PC-9 (cell line): ENCODE results near the gene LDHAL6A. TPM values are rescaled to one million over a fixed set of nuclear protein-coding genes. Genes with fewer than 3 reads are reported as not detected.

Source experiments
- BruUV-seq: library from RNA; stranded (reverse); fragments of 400-500 nt; replicated peaks from 2 replicates; lab custom pipeline; 2021; lab: Mats Ljungman, UMichigan
- CTCF ChIA-PET: fragments of 300-600 bp; sonication (Branson Sonifier 250); formaldehyde crosslinking; loops from one replicate; lab custom pipeline; 2022; ENCODE audit warnings: antibody characterized with exemption; lab: Charles Lee
- POLR2A ChIA-PET: fragments of 300-600 bp; sonication (Branson Sonifier 250); formaldehyde crosslinking; loops from one replicate; lab custom pipeline; 2022; ENCODE audit warnings: antibody characterized with exemption; ENCODE audit not compliant: unreplicated experiment; lab: Charles Lee
- DNase-seq, 2 experiments: peaks; one replicate each; pipeline versions ENCODE4 v3.0.0 to v3.0.0-alpha.2; 2015 to 2022; ENCODE audit warnings: mixed read lengths in 1 of 2
- H2AFZ ChIP-seq: fragments of 200-600 bp; sonication (generic); 2 replicates; pipeline ENCODE4 v1.8.1; 2017; ENCODE audit warnings: antibody characterized with exemption
- H3F3A ChIP-seq: fragments of 200-600 bp; sonication (generic); 2 replicates; pipeline ENCODE4 v1.8.1; 2017; ENCODE audit warnings: antibody characterized with exemption, mild to moderate bottlenecking, low read depth; ENCODE audit not compliant: insufficient read depth
- H3K27ac ChIP-seq: fragments of 200-600 bp; sonication (generic); 2 replicates; pipeline ENCODE4 v1.6.1; 2016; ENCODE audit warnings: mixed run types
- H3K27me3 ChIP-seq: fragments of 200-600 bp; sonication (generic); 2 replicates; pipeline ENCODE4 v1.6.1; 2016; ENCODE audit warnings: low read depth, mixed run types; ENCODE audit not compliant: insufficient read depth
- H3K36me3 ChIP-seq: fragments of 200-600 bp; sonication (generic); 2 replicates; pipeline ENCODE4 v1.6.1; 2016; ENCODE audit warnings: low read depth, mixed run types
- H3K4me1 ChIP-seq: fragments of 200-600 bp; sonication (generic); replicated peaks from 2 replicates; pipeline ENCODE4 v1.6.1; 2016; ENCODE audit warnings: mixed run types; ENCODE audit not compliant: insufficient read depth
- H3K4me2 ChIP-seq: fragments of 200-600 bp; sonication (generic); 2 replicates; pipeline ENCODE4 v1.6.1; 2017; ENCODE audit warnings: mixed run types
- H3K4me3 ChIP-seq: fragments of 200-600 bp; sonication (generic); 2 replicates; pipeline ENCODE4 v1.6.1; 2016; ENCODE audit warnings: mixed run types
- H3K79me2 ChIP-seq: fragments of 200-600 bp; sonication (generic); 2 replicates; pipeline ENCODE4 v1.6.1; 2017; ENCODE audit warnings: low read depth, mixed run types
- H3K9me2 ChIP-seq: fragments of 200-600 bp; sonication (generic); 2 replicates; pipeline ENCODE4 v1.8.1; 2017; ENCODE audit warnings: mild to moderate bottlenecking; ENCODE audit not compliant: insufficient read depth
- H3K9me3 ChIP-seq: fragments of 200-600 bp; sonication (generic); 2 replicates; pipeline ENCODE4 v1.8.1; 2016; ENCODE audit warnings: low read depth; ENCODE audit not compliant: insufficient read depth
- H4K20me1 ChIP-seq: fragments of 200-600 bp; sonication (generic); 2 replicates; pipeline ENCODE4 v1.8.1; 2017; ENCODE audit not compliant: insufficient read depth
- CTCF ChIP-seq: fragments of 200-600 bp; sonication (generic); conservative IDR thresholded peaks from 2 replicates; pipeline ENCODE4 v1.6.1; 2017; ENCODE audit warnings: mixed run types, antibody characterized with exemption, mild to moderate bottlenecking, moderate library complexity
- EZH2 ChIP-seq: fragments of 200-600 bp; sonication (generic); IDR thresholded peaks from 2 replicates; pipeline ENCODE4 v1.8.0; 2017; ENCODE audit warnings: antibody characterized with exemption, low read depth
- intact Hi-C: fragments of 100-400 bp; cut with micrococcal nuclease; formaldehyde crosslinking; loops from one replicate; pipeline ENCODE4 v1.10.0; 2022; ENCODE audit not compliant: unreplicated experiment
- total RNA-seq: library from RNA; stranded (reverse); gene quantifications from 2 replicates; pipeline ENCODE4 v1.2.3, GENCODE V29; 2021

LDHAL6A gene
- total RNA-seq, 1 experiment from 2014 or later, result not detected

- H3K79me2 ChIP-seq, result no peaks in the 10 kb centered on the region
- no peak for DNase-seq
- TF ChIP-seq EZH2 (no peak), CTCF (no peak)
- peaks cover 28% of the 10 kb centered on the region for H3F3A ChIP-seq
- POLR2A ChIA-PET, result no interaction called here
- no peaks in the 10 kb centered on the region for H4K20me1 ChIP-seq
- H3K9me2 ChIP-seq, result no peaks in the 10 kb centered on the region
- intact Hi-C loops, result no loop called here
- no peaks in the 10 kb centered on the region for H3K27me3 ChIP-seq
- CTCF ChIA-PET, result no interaction called here
- no peak overlapping the region for H3K4me2 ChIP-seq
- no TSS peak for BruUV-seq
- no peak overlapping the region for H3K4me3 ChIP-seq
- no peak overlapping the region for H3K27ac ChIP-seq
- no peaks in the 10 kb centered on the region for H3K9me3 ChIP-seq
- H2AFZ ChIP-seq, result no peak overlapping the region
- peaks cover 42% of the 10 kb centered on the region for H3K4me1 ChIP-seq
- H3K36me3 ChIP-seq, result peaks cover 34% of the 10 kb centered on the region
These were observed 39.6 kb downstream of the LDHAL6A start for GRCh38 chr11:18495271-18495670.

GRCh38 chr11:18495703-18496102, 40.0 kb downstream of the LDHAL6A start:
- POLR2A ChIA-PET, result no interaction called here
- no peak overlapping the region for H2AFZ ChIP-seq
- peaks cover 38% of the 10 kb centered on the region for H3K4me1 ChIP-seq
- peaks cover 37% of the 10 kb centered on the region for H3K36me3 ChIP-seq
- CTCF ChIA-PET, result no interaction called here
- no peaks in the 10 kb centered on the region for H3K9me3 ChIP-seq
- no peaks in the 10 kb centered on the region for H3K9me2 ChIP-seq
- no peaks in the 10 kb centered on the region for H3K27me3 ChIP-seq
- no peak overlapping the region for H3K4me2 ChIP-seq
- no peaks in the 10 kb centered on the region for H3K79me2 ChIP-seq
- H3K4me3 ChIP-seq, result no peak overlapping the region
- H4K20me1 ChIP-seq, result no peaks in the 10 kb centered on the region
- TF ChIP-seq EZH2 (no peak), CTCF (no peak)
- intact Hi-C loops, result no loop called here
- H3F3A ChIP-seq, result peaks cover 24% of the 10 kb centered on the region
- no TSS peak for BruUV-seq
- no peak for DNase-seq
- H3K27ac ChIP-seq, result no peak overlapping the region

GRCh38 chr11:18498039-18498438, 42.4 kb downstream of the LDHAL6A start:
- intact Hi-C loops, result no loop called here
- TF ChIP-seq EZH2, result no peak
- no peak for TF ChIP-seq CTCF
- Histone ChIP-seq H3K4me3 (no peak overlapping the region), H3K4me2 (no peak overlapping the region), H4K20me1 (no peaks in the 10 kb centered on the region), H3K4me1 (peaks cover 14% of the 10 kb centered on the region), H3F3A (peaks cover 17% of the 10 kb centered on the region), H3K27me3 (no peaks in the 10 kb centered on the region), H3K9me3 (no peaks in the 10 kb centered on the region), H3K27ac (no peak overlapping the region), H3K79me2 (no peaks in the 10 kb centered on the region), H2AFZ (no peak overlapping the region), H3K9me2 (no peaks in the 10 kb centered on the region), H3K36me3 (peaks cover 56% of the 10 kb centered on the region)
- CTCF ChIA-PET, result no interaction called here
- POLR2A ChIA-PET, result no interaction called here
- no peak for DNase-seq
- no TSS peak for BruUV-seq
